ENCODE data around the gene BPIFB3.
"Not testable (repeated sequence)": the region's sequence is repeated elsewhere in the genome, so short reads cannot be mapped to it uniquely, and the experiment has no call there.

The BPIFB3 gene

DNA sequence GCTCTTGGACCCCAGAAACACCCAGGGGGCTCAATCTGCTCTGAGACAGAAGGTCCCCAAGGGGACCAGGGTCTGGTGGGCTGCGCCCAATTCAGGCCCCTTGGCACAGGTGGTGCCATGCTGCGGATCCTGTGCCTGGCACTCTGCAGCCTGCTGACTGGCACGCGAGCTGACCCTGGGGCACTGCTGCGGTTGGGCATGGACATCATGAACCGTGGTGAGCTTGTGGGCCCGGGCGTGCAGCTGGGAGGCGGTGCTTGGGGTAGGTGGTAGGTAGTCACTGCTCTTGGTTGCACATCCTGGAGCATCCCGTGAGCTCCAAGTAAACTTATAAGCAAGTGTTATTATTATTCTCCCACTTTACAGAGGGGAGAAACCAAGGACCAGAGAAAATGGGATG lies 22.2 kb upstream of the BPIFB3 start, which contains the start of gene BPIFB6:
Gene BPIFB6, plus strand, starts transcription at position 118 of the 400 bp plus-strand sequence. Its CDS starts 0 bp downstream, at position 118.
- DNase-seq, result no peak

DNA sequence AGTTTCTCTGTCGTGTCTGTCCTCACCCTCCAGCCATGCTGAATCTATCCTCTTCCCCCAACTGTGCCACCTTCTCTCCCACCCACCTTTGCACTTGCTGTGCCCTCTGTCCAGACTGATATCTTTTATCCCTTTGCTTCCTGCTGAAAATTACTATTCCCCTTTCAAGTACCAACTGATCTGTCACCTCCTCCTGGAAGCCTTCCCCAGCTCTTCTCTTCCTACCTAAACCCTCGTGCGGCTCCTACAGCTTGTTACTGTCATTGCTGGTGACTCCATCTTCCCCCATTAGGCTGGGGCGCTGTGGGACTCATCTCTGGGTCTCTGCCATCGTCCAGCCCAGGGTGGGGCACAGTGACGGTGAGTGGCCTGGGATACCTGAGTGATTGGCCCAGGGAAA lies 21.1 kb upstream of the BPIFB3 start:
- DNase-seq, result no peak

DNA sequence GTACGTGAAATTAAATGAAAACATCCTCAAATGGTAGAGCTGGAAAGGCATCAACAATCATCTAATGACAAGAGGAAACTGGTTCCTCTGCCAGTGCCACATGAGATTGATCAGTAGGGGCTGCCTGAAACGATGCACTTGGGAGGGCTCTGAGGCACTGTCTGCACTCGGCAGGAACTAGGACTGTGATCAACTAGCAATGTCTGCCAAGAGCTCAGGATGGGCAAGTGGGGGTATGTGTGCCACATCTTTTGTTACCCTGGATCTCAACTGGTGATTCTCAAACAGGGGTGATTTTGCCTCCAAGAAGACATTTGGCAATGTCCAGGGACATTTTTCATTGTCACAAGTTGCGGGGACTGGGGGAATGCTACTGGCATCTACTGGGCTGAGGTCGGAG lies 20.3 kb upstream of the BPIFB3 start:
- no peak for DNase-seq

DNA sequence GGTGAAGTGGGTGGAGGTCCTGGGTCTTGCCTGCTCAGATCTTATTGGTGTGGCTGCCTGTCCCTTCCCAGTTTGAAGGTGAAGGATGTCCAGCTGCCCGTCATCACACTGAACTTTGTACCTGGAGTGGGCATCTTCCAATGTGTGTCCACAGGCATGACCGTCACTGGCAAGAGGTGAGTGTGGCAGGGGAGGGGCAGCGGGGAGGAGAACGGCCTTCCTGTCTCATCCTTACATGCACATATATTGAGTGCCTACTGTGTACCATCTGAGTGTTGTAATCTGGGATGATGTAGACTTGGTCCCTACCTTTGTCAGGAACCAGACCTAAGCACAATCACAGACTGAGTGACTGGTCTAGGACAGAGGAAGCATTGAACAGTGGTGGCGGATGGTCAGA lies 19.6 kb upstream of the BPIFB3 start:
- no peak for DNase-seq

DNA sequence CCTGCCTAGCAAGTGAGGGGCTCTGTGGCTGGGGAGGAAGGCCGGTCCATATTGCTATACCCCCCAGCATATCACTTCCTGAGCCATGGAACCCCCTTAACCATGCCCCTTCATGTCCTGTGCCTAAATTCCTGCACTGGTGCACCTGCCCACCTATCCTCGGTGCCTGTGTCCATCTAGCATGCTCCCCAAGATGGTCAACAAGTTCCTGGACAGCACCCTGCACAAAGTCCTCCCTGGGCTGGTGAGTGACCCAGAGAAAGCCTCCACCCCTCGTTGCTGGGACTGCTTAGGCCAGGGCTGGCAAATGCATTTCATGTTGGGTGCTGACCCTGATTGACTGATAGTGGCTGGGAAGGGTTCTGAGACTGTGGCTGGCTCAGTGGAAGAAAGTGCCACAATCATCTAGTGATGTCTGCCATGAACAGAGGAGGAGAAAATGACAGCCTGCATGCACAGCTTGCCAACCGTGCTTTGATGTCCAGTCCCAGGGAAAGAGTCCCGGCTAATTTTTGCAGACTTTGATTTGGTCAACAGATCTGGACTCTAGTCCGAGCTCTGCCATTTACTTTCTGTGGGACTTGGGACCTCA lies 18.7 kb upstream of the BPIFB3 start:
- DNase-seq, result no peak

- no peak for DNase-seq
Measured at GRCh38 chr20:33037456-33037855, 16.2 kb upstream of the BPIFB3 start.

DNA sequence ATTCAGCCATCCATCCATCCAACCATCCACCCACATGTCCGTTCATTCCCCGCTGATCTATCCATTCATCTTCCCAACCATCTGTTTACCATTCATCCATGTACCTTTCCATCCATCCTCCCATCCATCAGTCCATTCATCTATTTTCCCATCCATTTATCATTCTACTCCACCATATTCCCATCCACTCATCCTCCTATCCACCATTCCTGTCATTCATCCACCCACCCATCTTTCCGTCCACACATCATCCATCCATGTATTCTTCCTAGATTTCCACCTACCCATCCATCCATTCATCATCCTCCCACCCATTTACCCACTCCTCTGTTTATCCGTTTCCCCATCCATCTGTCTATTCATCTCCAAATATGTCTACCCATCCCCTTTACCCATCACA lies 15.5 kb upstream of the BPIFB3 start:
- DNase-seq, result no peak

DNA sequence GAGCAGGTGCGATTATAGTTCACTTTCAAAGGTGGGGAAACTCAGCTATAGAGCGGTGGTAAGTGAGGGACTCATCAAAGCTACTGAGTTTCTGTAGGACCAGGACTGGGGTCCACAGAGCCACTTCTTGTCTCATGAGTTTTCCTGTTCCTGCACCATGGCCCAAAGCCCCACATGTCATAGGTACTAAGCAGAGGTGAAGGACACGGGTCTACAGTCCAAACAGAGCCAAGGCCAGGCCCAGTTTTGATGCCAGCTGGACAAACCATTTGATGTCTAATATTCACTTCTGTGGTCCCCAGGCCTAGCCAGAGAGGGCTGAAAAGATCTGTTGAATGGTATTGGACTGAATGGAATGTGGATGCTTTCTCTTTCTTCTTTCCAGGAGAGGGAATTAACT lies 11.3 kb upstream of the BPIFB3 start:
- no peak for DNase-seq

DNA sequence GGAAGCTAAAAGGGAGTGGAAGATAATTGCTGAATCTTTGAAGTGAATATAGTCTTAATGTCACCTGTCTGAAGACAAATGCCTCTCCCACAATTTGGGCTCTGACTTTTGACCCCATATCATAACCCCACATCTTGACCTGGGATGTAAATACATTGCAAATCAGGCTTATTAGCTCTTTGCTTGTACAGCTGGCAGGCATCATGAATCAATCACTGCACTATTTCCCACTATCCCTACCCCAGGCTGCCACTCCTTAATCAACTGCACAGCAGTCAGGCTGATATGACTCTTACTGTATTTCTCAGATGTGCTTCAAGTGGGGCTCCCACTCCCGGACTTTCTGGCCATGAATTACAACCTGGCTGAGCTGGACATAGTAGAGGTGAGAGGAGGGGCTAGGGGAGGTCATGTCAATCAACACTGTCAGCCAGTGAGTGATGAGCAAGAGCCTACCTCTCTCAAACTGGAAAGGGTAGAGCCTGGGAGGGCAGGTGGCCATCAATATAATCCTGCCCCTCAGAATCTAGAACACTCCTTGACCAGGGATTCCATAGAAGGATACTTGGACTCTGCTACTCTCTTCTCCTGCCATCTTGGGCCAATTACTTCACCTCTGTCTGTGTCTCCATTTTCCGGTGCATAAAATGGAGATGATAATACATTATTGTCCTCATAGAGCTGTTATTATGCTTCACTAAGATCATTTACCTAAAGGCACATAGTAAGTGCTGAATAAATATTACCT lies 10.5 kb upstream of the BPIFB3 start:
- DNase-seq, result no peak

DNA sequence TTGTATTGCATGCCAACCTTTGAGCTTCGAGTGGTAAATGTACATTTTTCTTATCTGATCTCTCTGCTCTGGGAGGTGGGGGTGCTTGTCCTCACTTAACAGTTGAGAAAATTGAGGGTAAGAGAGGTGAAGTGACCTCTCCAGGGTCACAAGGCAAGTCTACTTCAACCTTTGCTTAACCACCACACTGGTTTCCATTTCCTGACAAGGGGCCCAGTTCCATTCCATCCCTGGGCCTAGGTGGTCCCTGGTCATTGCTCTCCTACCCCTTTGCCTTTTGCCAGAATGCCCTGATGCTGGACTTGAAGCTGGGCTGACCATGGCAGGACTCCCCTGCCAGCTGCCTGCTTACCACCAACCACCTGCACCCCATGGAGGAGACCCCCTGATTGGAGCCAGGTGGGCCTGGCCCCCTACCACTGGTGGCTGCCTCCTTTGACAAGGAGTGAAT lies 9.9 kb upstream of the BPIFB3 start:
- DNase-seq, result no peak

DNA sequence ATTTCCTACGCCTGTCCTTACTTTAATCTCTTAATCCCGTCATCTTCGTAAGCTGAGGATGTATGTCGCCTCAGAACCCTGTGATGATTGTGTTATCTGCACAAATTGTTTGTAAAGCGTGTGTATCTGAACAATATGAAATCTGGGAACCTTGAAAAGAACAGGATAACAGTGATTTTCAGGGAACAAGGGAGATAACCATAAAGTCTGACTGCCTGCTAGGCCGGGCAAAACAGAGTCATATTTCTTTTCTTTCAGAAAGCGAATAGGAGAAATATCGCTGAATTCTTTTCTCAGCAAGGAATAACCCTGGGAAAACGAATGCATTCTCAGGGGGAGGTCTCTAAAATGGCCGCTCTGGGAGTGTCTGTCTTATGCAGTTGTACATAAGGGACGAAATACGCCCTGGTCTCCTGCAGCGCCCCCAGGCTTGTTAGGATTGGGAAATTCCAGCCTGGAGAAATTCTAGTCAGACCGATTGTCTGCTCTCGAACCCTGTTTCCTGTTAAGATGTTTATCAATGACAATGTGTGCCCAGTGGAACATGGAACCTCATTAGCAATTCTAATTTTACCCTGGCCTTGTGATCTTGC lies 8.5 kb upstream of the BPIFB3 start:
- DNase-seq, result not testable (repeated sequence)

GRCh38 chr20:33046412-33046811 lies 7.3 kb upstream of the BPIFB3 start:
- DNase-seq, result no peak

DNA sequence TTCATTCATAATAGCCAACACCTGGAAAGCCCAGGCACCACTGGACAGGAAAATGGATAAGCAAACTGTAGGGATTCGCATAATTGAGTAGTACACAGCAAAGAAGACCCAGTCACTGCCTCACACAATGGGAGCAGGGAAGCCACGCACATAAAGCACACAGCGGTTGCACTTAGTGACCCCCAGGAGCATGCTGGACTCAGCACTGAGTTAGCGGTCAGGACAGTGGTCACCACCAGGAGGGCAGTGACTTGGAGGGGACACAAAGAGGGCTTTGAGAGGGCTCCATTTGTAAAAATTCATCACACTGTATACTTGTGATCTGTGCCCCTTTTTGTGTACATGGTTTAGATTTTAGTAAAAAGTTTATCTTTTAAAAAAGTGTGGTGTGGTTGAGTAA lies 2.4 kb upstream of the BPIFB3 start:
- DNase-seq, result no peak

GRCh38 chr20:33054381-33054780 lies 678 bp downstream of the BPIFB3 start:
- DNase-seq, result no peak

DNA sequence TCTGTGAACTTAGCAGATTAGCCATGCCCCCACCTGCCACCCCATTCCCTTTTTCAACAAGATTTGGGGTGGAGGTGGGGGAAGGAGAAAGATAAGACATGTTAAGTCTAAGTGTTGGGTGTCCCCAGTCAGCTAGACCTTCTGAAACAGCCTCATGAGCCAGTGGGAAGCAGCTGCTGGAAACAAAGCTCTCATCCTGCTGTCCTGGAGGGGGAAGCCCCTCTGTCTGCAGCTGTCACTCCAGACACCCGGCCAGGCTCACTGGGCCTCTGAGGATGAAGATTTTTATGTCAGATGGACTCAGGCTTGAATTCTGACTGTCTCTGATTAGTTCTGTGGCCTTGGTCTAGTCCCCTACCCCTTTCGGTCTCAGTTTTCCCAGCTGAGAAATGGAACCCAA lies 1.1 kb downstream of the BPIFB3 start:
- DNase-seq, result peak in 1 of 2 experiments; percentile 57

DNA sequence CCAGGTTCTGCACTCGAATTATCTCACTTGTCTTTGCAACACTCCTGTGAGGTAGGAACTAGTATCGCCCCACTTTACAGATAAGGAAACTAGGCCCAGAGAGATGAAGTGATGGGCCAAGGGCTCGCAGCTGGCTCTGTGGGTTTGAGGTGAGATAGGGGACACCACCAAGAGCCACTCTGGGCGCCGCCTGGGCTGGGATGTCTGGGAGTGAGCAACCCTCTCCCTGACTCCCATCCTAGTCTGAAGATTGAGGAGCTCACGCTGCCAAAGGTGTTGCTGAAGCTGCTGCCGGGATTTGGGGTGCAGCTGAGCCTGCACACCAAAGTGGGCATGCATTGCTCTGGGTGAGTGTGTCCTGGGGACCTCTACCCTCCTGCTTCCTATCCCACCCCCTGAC lies 5.4 kb downstream of the BPIFB3 start:
- DNase-seq, result no peak

DNA sequence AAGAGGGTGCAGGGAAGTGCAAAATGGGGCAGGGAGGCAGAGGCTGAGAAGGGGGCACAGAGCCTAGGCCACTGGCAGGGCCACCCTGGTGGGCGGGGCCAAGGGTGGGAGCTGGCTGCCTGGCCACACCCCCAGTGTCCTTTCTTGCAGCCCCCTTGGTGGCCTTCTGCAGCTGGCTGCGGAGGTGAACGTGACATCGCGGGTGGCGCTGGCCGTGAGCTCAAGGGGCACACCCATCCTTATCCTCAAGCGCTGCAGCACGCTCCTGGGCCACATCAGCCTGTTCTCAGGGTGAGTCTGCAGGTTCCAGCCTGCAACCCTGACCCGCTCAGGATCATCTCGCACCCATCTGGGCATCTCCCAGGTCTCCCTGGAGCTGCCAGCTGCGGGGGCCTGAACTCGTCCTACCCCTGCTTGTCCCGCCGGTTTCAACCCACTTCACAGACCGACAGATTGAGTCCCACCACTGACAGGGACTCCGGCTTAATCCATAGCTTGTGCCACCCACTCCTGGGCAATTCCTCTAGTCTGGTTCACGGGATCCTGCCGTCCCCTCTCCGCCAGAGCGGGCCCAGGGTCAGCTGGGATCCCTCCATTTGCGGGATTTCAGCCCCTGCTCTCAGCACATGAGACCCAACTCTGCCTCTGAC lies 6.2 kb downstream of the BPIFB3 start:
- no peak for DNase-seq

- DNase-seq, result peak; percentile 48 to 69
Measured at GRCh38 chr20:33061658-33062028, 7.9 kb downstream of the BPIFB3 start.

DNA sequence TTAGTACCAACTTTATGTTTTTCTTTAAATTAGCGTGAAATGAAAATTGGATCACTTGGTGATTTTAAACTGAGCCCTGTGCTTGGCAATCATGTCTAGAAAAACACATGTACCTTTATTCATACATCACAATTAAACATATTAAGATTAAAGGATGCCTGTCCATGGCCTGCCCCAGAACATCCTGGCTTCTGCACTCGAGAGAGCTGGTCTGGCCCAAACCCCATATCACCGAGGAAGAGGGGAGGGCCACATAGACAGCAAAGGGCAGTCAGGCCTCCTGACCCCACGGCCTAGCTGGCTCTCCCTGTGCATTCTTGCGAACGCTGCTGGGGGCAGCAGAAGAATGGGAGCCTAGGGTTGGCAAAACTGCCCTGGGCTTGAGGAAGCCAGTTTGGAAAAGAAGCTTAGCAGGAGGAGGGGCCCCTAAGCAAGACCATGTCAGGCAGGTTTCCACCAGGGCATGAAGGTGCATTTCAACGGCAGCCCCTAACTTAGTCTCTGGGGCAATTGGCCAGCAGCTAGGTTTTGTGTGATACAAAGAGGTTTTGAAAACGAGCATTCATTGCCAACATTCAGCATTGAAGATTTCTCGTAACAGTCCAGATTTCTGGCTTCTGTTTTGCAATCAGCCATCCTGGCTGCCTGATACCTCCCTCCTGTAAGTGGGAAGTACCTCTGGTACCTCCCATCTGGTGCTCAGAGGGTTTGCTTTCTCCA lies 8.6 kb downstream of the BPIFB3 start:
- no peak for DNase-seq

DNA sequence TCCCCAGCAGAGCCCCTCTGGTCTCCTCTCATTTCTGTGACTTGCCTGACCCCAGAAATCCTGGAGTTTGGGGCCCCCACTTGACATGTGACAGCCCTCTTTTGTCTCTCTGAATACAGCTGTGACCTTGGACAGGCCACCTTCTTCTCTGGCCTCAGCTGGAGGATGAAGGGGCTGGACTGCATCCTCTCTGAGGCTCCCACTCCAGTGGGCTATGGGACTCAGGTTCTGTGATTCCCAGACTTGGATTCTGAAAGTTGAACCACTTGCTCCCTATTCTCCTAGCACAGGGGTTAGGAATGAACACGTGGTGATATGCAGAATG lies 9.1 kb downstream of the BPIFB3 start:
- no peak for DNase-seq

- DNase-seq, result no peak
Measured at GRCh38 chr20:33063271-33063670, 9.6 kb downstream of the BPIFB3 start.

DNA sequence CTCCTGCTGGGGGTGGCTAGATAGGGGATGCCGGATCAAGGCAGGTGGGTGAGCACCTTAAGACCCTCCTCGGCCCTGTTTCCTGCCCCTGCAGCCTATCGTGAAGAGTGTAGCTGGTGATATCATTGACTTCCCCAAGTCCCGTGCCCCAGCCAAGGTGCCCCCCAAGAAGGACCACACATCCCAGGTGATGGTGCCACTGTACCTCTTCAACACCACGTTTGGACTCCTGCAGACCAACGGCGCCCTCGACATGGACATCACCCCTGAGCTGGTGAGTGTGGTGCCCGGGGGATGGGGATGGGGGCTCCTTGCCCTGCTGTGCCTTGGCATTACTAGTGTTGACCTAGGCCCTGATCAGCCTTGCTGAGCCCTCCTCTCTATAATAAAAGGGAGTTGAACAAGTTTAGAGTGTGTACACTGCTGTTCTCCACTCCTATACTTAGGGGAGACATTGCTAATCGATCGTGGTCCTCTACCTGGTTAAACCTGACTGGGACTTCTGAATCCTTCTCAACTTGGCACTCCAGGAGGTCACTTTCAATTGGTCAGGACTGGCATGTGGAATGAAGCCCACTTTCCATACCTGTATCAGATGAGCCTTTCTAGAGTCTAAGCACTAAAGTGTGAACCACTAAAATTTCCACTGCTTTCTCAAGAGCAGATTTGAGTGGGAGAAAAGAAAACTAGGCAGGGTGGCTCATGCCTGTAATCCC lies 11.0 kb downstream of the BPIFB3 start:
- no peak for DNase-seq

- DNase-seq, result no peak
Measured at GRCh38 chr20:33065785-33066184, 12.1 kb downstream of the BPIFB3 start.
